HG03460 (cell line): Measurements from ENCODE around the gene ADCY1.
A peak's percentile ranks its signal among the peaks of the same experiment; 100 is the strongest.
"Not testable (repeated sequence)": the region's sequence is repeated elsewhere in the genome, so short reads cannot be mapped to it uniquely, and the experiment has no call there.

Experiments used
- ATAC-seq: cut with Tn5 transposase; IDR thresholded peaks from one replicate; pipeline ENCODE4 v1.9.1; 2021; ENCODE audit not compliant: unreplicated experiment

Gene ADCY1

DNA sequence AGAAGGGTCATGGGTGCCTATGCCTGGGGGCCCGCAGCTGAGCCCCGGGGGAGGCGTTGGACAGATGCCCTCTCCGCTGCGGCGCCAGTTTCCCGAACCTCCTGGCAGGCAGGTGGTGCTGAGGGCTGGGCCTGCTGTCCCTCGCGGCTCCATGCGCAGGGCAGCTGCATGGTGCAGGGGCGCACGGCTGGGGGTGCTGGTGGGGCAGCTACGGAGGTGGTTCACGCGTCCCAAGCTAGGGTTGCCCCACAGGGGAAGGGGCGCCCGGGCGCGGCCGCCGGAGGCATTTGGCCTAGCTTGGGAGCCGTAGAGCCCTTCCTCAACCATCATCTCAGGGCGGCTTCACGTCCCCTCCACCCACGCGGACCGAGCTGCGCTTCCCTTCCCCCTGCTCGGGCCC is 152.7 kb downstream of the ADCY1 start:
- no peak for ATAC-seq

- ATAC-seq = not testable (repeated sequence)
These were observed 157.7 kb downstream of the ADCY1 start for GRCh38 chr7:45731692-45732443.

DNA sequence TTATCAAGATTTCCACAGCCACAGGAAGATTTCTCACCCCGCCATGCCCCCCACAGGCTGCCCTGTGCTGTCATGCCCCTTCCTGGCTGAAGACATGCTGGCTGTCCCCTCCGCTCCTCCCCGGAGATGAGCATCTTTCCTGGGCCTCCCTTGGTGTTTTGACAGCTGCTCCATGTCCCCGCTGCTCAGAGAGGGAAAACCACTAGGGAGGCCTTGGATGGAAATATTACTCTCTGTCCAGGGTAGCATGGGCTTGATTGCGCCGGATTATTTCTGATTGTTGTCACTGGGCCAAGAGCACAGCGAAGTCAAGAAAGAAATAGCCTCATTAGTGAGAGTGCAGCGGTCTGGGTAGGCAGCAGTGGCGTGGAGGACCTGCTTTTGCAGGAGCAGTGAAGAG is 164.8 kb downstream of the ADCY1 start:
- ATAC-seq = not testable (repeated sequence)

DNA sequence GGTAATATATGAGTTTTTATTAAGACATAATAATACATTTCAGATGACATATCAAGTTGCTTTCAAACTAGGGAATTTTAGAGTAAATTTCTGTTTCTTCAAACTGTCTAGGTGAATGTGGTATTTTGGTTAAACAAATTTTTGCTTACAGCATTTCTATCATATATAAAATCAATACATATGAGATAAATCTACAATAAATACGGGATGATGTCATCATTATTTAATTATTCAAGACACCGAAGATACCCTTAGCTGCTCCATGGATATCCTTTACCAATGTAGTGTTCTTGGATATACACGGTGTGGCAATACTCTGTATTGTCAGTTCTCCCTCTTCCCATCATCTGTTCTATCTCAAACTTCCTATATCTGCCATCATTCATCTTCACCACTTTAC is 166.4 kb downstream of the ADCY1 start:
- ATAC-seq = not testable (repeated sequence)

GRCh38 chr7:45748976-45749375 is 174.8 kb downstream of the ADCY1 start:
- ATAC-seq = not testable (repeated sequence)

DNA sequence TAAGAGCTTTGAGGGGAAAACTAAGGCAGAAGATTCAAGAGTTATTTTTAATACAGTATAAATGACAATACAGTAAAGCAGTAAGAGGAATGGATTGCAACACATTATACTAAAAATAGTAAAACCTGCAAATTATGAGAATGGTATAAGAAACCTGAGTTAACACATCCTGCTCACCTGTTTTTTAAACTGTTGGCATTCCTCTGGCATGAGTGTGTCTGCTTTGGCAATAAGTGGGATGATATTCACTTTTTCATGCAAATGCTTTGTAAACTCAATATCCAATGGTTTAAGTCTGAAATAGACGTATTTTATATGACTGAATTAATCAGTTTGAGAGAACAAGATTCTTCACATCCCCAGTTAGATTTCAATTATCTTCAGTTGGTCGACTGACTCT is 177.2 kb downstream of the ADCY1 start:
- not testable (repeated sequence) for ATAC-seq

GRCh38 chr7:45756333-45756732 is 182.2 kb downstream of the ADCY1 start:
- ATAC-seq = not testable (repeated sequence)

- not testable (repeated sequence) for ATAC-seq
These were observed 182.6 kb downstream of the ADCY1 start for GRCh38 chr7:45756757-45757156.

DNA sequence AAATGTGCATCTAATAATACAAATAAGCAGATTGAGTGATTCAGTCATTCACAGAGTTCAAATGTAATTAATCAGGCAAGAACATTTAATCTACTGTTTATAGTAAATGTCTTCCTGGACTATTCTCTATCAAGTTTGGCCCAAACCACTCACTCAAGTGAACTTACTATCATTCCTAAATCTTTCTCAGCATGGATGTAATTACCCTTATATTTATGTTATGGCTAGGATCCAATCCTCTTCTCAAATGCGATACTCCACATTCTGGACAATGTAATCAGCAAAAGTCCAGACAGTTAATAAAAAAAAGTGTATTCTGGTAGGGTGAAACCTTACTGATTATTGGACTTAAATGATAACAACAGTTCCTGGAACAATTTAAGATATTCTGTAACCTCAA is 185.3 kb downstream of the ADCY1 start:
- not testable (repeated sequence) for ATAC-seq

DNA sequence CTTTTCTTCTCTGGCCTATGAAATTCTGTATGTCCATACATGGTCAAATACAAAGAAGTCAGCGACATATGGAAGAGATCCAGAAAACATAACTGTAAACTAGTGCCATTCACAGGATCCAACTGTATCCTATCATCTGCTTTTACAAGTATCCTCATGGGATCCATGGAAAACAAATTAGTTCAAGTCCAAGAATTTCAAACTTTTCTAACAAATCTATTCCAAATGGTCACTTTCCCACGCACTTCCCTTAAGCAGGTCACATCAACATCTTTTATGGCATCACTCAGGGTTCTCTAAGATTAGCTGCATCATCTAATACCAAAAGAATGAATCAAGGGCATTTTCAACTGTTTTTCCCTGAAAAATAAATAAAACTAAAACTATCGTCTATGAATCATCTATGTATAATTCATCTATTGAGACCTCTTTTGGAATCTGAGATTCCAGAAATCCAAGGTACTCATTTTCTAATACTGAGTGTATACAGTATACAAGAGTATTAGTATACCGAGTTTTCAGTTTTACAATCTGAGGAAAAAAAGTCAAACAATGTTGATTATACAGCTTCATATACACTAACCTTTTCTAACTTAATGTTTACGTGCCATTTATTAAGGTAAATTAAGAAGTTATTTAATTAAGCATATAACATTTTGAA is 187.5 kb downstream of the ADCY1 start:
- ATAC-seq = not testable (repeated sequence)

DNA sequence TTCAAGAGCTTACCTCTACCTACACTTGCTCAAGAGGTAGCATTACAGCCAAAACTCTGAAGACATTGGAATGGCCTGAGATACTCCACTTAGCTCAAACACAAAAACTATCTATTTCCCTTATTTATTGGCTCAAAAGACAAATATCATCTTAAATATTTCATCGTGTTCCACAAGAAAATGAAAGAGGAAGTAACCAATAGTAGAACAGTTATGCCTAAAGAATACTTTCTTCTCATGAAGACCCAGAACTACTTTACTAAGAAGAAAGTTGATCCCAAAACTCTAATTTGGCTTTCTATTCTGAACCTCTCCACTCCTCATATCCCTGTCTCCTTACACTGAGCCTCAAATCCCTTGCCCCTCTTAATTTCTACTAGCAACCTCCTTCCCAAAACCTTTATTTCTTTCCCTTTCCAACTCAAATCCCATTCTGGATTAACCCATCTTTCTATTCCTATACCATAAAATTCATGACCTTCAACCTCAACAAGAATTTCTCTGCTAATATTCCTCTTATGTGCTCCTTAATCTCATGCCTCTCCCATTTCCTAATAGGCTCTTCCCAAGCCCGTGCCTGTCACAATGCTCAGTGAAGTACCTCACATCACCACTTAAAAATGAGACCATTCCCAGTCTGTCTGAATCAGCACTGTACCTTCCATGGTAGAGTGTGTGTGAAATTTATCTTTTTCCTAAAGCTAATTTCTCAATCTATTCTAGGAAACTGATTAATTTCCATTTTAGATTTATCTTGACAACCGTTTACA is 188.2 kb downstream of the ADCY1 start:
- not testable (repeated sequence) for ATAC-seq

- ATAC-seq = peak; percentile 100
These were observed 194.6 kb downstream of the ADCY1 start for GRCh38 chr7:45768516-45769394.

DNA sequence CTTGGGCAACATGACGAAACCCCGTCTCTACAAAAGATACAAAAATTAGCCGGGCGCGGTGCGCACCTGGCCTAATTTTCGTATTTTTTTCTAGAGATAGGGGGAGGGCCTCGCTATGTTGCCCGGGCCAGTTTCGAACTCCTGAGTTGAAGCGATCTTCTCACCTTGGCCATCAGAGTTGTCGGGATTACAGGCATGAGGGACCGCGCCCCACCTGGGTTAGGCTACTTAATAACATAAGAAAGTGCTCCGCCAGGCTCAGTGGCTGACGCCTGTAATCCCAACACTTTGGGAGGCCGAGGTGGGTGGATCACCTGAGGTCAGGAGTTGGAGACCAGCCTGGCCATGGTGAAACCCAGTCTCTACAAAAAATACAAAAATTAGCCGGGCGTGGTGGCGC is 195.5 kb downstream of the ADCY1 start:
- not testable (repeated sequence) for ATAC-seq
